HCT116 (cell line): ENCODE data around the gene RCL1. TPM values are rescaled to one million over a fixed set of nuclear protein-coding genes. Genes with fewer than 3 reads are reported as not detected.

ENCODE experiments used
- ATAC-seq: fragments of 200-7000 bp; cut with Tn5 transposase; 2 replicates; pipeline ENCODE4 v1.9.1; 2020; ENCODE audit warnings: mild to moderate bottlenecking, moderate library complexity
- BruUV-seq: library from RNA; stranded (reverse); fragments of 400-500 nt; replicated peaks from 2 replicates; lab custom pipeline; 2021; lab: Mats Ljungman, UMichigan
- CTCF ChIA-PET: fragments of 300-600 bp; sonication (Branson Sonifier 250); formaldehyde crosslinking; loops from one replicate; lab custom pipeline; 2021; ENCODE audit warnings: antibody characterized with exemption; lab: Charles Lee
- POLR2A ChIA-PET: fragments of 300-600, 350-600 bp; sonication (Branson Sonifier 250); formaldehyde crosslinking; loops from one replicate; lab custom pipeline; 2021; ENCODE audit warnings: antibody characterized with exemption; lab: Charles Lee
- RAD21 ChIA-PET, 2 experiments: fragments of 300-600 bp; sonication (Branson Sonifier 250); formaldehyde crosslinking; loops; one replicate each; lab custom pipeline; 2023; ENCODE audit warnings: low total read pairs in 2 of 2; ENCODE audit not compliant: uncharacterized antibody in 2 of 2, unreplicated experiment in 2 of 2, low non-redundant PET in 1 of 2; lab: Charles Lee
- DNase-seq: peaks from one replicate; pipeline ENCODE4 v3.0.0-alpha.2; 2010; ENCODE audit warnings: low read depth, low spot score
- H2AFZ ChIP-seq: fragments of 200-600 bp; shearing (Covaris generic), sonication (generic); 2 replicates; pipeline ENCODE4 v1.6.1; 2017; ENCODE audit warnings: low read depth, mixed run types, mixed read lengths, antibody characterized with exemption, low read length; ENCODE audit not compliant: poor library complexity, severe bottlenecking
- H3K27ac ChIP-seq: 2 replicates; pipeline ENCODE4 v1.5.1; 2012; ENCODE audit warnings: low read depth, low read length
- H3K27me3 ChIP-seq: fragments of 200-600 bp; sonication (generic); 2 replicates; pipeline ENCODE4 v1.6.1; 2016; ENCODE audit warnings: mixed run types, low read length, mixed read lengths; ENCODE audit not compliant: insufficient read depth
- H3K36me3 ChIP-seq, 2 experiments: fragments of 200-500 bp in 1 of 2; fragments of 200-600 bp in 1 of 2; sonication (Bioruptor generic) in 1 of 2; sonication (generic) in 1 of 2; 2 replicates each; pipeline versions ENCODE4 v1.5.1 to v1.6.1; 2014 to 2016; ENCODE audit warnings: low read length in 2 of 2, inconsistent platforms in 1 of 2, mixed read lengths in 1 of 2, mixed run types in 1 of 2; ENCODE audit not compliant: insufficient read depth in 2 of 2, control insufficient read depth in 1 of 2
- H3K4me1 ChIP-seq, 2 experiments: fragments of 200-600 bp in 1 of 2; sonication (generic) in 1 of 2; 2 replicates each; pipeline versions ENCODE4 v1.5.1 to v1.6.1; 2012 to 2017; ENCODE audit warnings: low read length in 2 of 2, inconsistent platforms in 1 of 2, mild to moderate bottlenecking in 1 of 2, mixed read lengths in 1 of 2, mixed run types in 1 of 2, moderate library complexity in 1 of 2; ENCODE audit not compliant: insufficient read depth in 2 of 2, control insufficient read depth in 1 of 2
- H3K4me2 ChIP-seq: fragments of 200-600 bp; sonication (generic); 2 replicates; pipeline ENCODE4 v1.6.1; 2017; ENCODE audit warnings: mixed run types, low read length, mixed read lengths
- H3K4me3 ChIP-seq, 2 experiments: fragments of 200-600 bp in 1 of 2; sonication (generic) in 1 of 2; replicated peaks in 1 of 2; 2 replicates each; pipeline ENCODE4 v1.5.1; 2011 to 2016; ENCODE audit warnings: low read length in 2 of 2, control low read depth in 1 of 2, low read depth in 1 of 2, mild to moderate bottlenecking in 1 of 2, mixed read lengths in 1 of 2, mixed run types in 1 of 2
- H3K79me2 ChIP-seq: fragments of 200-600 bp; sonication (generic); 2 replicates; pipeline ENCODE4 v1.6.1; 2017; ENCODE audit warnings: mild to moderate bottlenecking, mixed run types, low read length, moderate library complexity, mixed read lengths; ENCODE audit not compliant: insufficient read depth
- H3K9ac ChIP-seq: fragments of 200-600 bp; sonication (generic); 2 replicates; pipeline ENCODE4 v1.6.1; 2016; ENCODE audit warnings: low read length, mixed read lengths
- H3K9me2 ChIP-seq: fragments of 200-600 bp; sonication (generic), shearing (Covaris generic); 2 replicates; pipeline ENCODE4 v1.6.1; 2017; ENCODE audit warnings: mixed run types, mild to moderate bottlenecking, moderate library complexity; ENCODE audit not compliant: insufficient read depth
- H3K9me3 ChIP-seq, 2 experiments: fragments of 200-500 bp in 1 of 2; fragments of 200-600 bp in 1 of 2; sonication (Bioruptor generic) in 1 of 2; sonication (generic) in 1 of 2; 2 replicates each; pipeline ENCODE4 v1.6.1; 2014 to 2017; ENCODE audit warnings: low read length in 2 of 2, mixed read lengths in 2 of 2, inconsistent platforms in 1 of 2, low read depth in 1 of 2, mild to moderate bottlenecking in 1 of 2, mixed run types in 1 of 2, moderate library complexity in 1 of 2; ENCODE audit not compliant: control insufficient read depth in 1 of 2, insufficient read depth in 1 of 2
- H4K20me1 ChIP-seq: fragments of 200-600 bp; sonication (generic), shearing (Covaris generic); 2 replicates; pipeline ENCODE4 v1.6.1; 2017; ENCODE audit warnings: mixed run types, mild to moderate bottlenecking, moderate library complexity; ENCODE audit not compliant: insufficient read depth
- SIN3A ChIP-seq: IDR thresholded peaks from 2 replicates; pipeline ENCODE4 v1.6.1; 2012; ENCODE audit warnings: low read depth
- SRF ChIP-seq: IDR thresholded peaks from 2 replicates; pipeline ENCODE4 v1.6.1; 2012; ENCODE audit warnings: low read depth
- YY1 ChIP-seq: IDR thresholded peaks from 2 replicates; pipeline ENCODE4 v1.6.1; 2011; ENCODE audit warnings: low read length, low read depth, moderate library complexity, mild to moderate bottlenecking; ENCODE audit not compliant: insufficient replicate concordance; ENCODE audit errors: extremely low read depth
- ZNF274 ChIP-seq: fragments of 200-500 bp; sonication (Bioruptor generic); IDR thresholded peaks from 2 replicates; pipeline ENCODE4 v1.6.1; 2014; ENCODE audit warnings: mild to moderate bottlenecking, low read depth, low read length, inconsistent platforms
- intact Hi-C: fragments of 100-400 bp; cut with micrococcal nuclease; formaldehyde crosslinking; loops from 2 replicates; pipeline ENCODE4 v1.10.0; 2022
- total RNA-seq: library from RNA; stranded (reverse); gene quantifications from one replicate; pipeline ENCODE4 v1.2.1, GENCODE V29; 2021; ENCODE audit not compliant: unreplicated experiment
- TF ChIP-seq, protein P1 (sequence below): IDR thresholded peaks from 2 replicates; pipeline ENCODE4 v1.6.1; 2012; ENCODE audit warnings: low read depth
- TF ChIP-seq, protein P2 (sequence below): IDR thresholded peaks from 2 replicates; pipeline ENCODE4 v1.6.1; 2012

The RCL1 gene
- total RNA-seq, 1 experiment from 2014 or later: 29.9 TPM

DNA sequence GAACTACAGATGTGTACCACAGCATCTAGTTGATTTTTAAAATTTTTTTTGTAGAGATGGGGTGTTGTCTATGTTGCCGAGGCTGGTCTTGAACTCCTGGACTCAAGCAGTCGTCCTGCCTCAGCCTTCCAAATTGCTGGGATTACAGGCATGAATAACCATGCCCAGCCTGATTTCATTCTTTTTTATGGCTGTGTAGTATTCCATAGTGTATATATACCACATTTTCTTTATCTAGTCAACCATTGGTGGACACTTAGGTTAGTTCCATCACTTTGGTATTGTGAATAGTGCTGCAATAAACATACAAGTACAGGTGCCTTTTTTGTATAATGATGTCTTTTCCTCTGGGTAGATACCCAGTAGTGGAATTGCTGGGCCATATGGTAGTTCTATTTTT, 3.8 kb downstream of the RCL1 start:
- Histone ChIP-seq H3K4me3 (no peak overlapping the region), H3K4me1 (peaks cover 7 to 21% of the 10 kb centered on the region in 2 experiments; a peak in 2 of 4 replicates), H3K9me3 (no peaks in the 10 kb centered on the region), H3K27me3 (no peaks in the 10 kb centered on the region), H4K20me1 (peaks cover 14% of the 10 kb centered on the region; the same call in 1 of the 2 replicates), H3K4me2 (no peak overlapping the region), H3K79me2 (peaks cover 86% of the 10 kb centered on the region), H3K9me2 (no peaks in the 10 kb centered on the region), H2AFZ (no peak overlapping the region), H3K27ac (no peak overlapping the region), H3K36me3 (no peaks in the 10 kb centered on the region), H3K9ac (no peak overlapping the region)
- DNase-seq: no peak
- TF ChIP-seq, protein P1, sequence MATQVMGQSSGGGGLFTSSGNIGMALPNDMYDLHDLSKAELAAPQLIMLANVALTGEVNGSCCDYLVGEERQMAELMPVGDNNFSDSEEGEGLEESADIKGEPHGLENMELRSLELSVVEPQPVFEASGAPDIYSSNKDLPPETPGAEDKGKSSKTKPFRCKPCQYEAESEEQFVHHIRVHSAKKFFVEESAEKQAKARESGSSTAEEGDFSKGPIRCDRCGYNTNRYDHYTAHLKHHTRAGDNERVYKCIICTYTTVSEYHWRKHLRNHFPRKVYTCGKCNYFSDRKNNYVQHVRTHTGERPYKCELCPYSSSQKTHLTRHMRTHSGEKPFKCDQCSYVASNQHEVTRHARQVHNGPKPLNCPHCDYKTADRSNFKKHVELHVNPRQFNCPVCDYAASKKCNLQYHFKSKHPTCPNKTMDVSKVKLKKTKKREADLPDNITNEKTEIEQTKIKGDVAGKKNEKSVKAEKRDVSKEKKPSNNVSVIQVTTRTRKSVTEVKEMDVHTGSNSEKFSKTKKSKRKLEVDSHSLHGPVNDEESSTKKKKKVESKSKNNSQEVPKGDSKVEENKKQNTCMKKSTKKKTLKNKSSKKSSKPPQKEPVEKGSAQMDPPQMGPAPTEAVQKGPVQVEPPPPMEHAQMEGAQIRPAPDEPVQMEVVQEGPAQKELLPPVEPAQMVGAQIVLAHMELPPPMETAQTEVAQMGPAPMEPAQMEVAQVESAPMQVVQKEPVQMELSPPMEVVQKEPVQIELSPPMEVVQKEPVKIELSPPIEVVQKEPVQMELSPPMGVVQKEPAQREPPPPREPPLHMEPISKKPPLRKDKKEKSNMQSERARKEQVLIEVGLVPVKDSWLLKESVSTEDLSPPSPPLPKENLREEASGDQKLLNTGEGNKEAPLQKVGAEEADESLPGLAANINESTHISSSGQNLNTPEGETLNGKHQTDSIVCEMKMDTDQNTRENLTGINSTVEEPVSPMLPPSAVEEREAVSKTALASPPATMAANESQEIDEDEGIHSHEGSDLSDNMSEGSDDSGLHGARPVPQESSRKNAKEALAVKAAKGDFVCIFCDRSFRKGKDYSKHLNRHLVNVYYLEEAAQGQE: no peak
- TF ChIP-seq SIN3A: no peak
- TF ChIP-seq YY1: no peak
- no peak for TF ChIP-seq SRF
- TF ChIP-seq, protein P2, sequence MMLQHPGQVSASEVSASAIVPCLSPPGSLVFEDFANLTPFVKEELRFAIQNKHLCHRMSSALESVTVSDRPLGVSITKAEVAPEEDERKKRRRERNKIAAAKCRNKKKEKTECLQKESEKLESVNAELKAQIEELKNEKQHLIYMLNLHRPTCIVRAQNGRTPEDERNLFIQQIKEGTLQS: no peak
- TF ChIP-seq ZNF274: no peak
- CTCF ChIA-PET: interaction anchor here (0.8 kb wide), 1 partner anchor 11 kb away, joined by 3 read pairs; no protein-coding TSS in a partner anchor
- intact Hi-C loops: no loop called here
- POLR2A ChIA-PET: no interaction called here
- RAD21 ChIA-PET: no interaction called here
- BruUV-seq: no TSS peak
- ATAC-seq: no peak
